CD14-positive monocyte (primary cell): ENCODE data around the gene CREB5. TPM values are rescaled to one million over a fixed set of nuclear protein-coding genes. Genes with fewer than 3 reads are reported as not detected.
A peak's percentile ranks its signal among the peaks of the same experiment; 100 is the strongest.

ENCODE experiments used
- DNase-seq, 3 donors: peaks; one replicate each; pipeline ENCODE4 v3.0.0-alpha.2; 2011 to 2022
- H2AFZ ChIP-seq: 2 replicates; pipeline ENCODE4 v1.6.0; 2012; ENCODE audit warnings: mild to moderate bottlenecking, low read depth, low read length, inconsistent platforms; ENCODE audit not compliant: insufficient read depth, poor library complexity, severe bottlenecking
- H3K27ac ChIP-seq, 2 donors: 1 replicate in 1 of 2; 2 replicates in 1 of 2; pipeline ENCODE4 v1.5.1; 2012 to 2013; ENCODE audit warnings: low read length in 2 of 2, control low read depth in 1 of 2, inconsistent platforms in 1 of 2, low read depth in 1 of 2, mild to moderate bottlenecking in 1 of 2
- H3K27me3 ChIP-seq, 2 donors: one replicate each; pipeline versions ENCODE4 v1.6.0 to v1.6.1; 2011 to 2013; ENCODE audit warnings: low read length in 2 of 2; ENCODE audit not compliant: control insufficient read depth in 2 of 2, insufficient read depth in 2 of 2
- H3K36me3 ChIP-seq, 2 donors: replicated peaks in 1 of 2; 1 replicate in 1 of 2; 2 replicates in 1 of 2; pipeline versions ENCODE4 v1.5.1 to v1.6.1; 2012 to 2013; ENCODE audit warnings: low read length in 2 of 2, control low read depth in 1 of 2, inconsistent platforms in 1 of 2, mild to moderate bottlenecking in 1 of 2; ENCODE audit not compliant: insufficient read depth in 2 of 2, control insufficient read depth in 1 of 2
- H3K4me1 ChIP-seq, 2 donors: 1 replicate in 1 of 2; 2 replicates in 1 of 2; pipeline versions ENCODE4 v1.5.1 to v1.6.1; 2012 to 2013; ENCODE audit warnings: low read length in 2 of 2, control low read depth in 1 of 2, inconsistent platforms in 1 of 2, mild to moderate bottlenecking in 1 of 2, moderate library complexity in 1 of 2; ENCODE audit not compliant: insufficient read depth in 2 of 2, control insufficient read depth in 1 of 2
- H3K4me2 ChIP-seq: replicated peaks from 2 replicates; pipeline ENCODE3; 2012; ENCODE audit warnings: low read length, moderate library complexity, mild to moderate bottlenecking; ENCODE audit not compliant: poor library complexity, severe bottlenecking; ENCODE audit errors: extremely low read depth
- H3K4me3 ChIP-seq, 3 experiments: fragments of 200-600 bp in 1 of 3; sonication (generic) in 1 of 3; replicated peaks in 1 of 3; 1 replicate in 2 of 3; 2 replicates in 1 of 3; pipeline ENCODE4 v1.5.1; 2011 to 2013; ENCODE audit warnings: low read length in 3 of 3, mild to moderate bottlenecking in 3 of 3, control low read depth in 2 of 3, low read depth in 2 of 3, inconsistent platforms in 1 of 3, moderate library complexity in 1 of 3
- H3K79me2 ChIP-seq: 2 replicates; pipeline ENCODE4 v1.6.0; 2012; ENCODE audit warnings: mild to moderate bottlenecking, control low read depth, inconsistent platforms, low read length, moderate library complexity; ENCODE audit not compliant: insufficient read depth
- H3K9ac ChIP-seq: 2 replicates; pipeline ENCODE4 v1.6.0; 2017; ENCODE audit warnings: low read length, mild to moderate bottlenecking; ENCODE audit not compliant: insufficient read depth, poor library complexity, severe bottlenecking
- H3K9me3 ChIP-seq, 2 donors: replicated peaks in 1 of 2; 1 replicate in 1 of 2; 2 replicates in 1 of 2; pipeline versions ENCODE4 v1.5.1 to v1.6.1; 2012 to 2013; ENCODE audit warnings: low read length in 2 of 2, control low read depth in 1 of 2; ENCODE audit not compliant: control insufficient read depth in 1 of 2, insufficient read depth in 1 of 2
- H4K20me1 ChIP-seq: 2 replicates; pipeline ENCODE4 v1.6.0; 2012; ENCODE audit warnings: mild to moderate bottlenecking, low read length, control low read depth, moderate library complexity; ENCODE audit not compliant: insufficient read depth
- H3K27ac Mint-ChIP-seq, 7 donors: one replicate each; pipeline ENCODE4 v1.8.0; 2020; ENCODE audit warnings: mild to moderate bottlenecking in 7 of 7, mixed read lengths in 7 of 7, moderate library complexity in 6 of 7, inconsistent platforms in 2 of 7
- H3K27me3 Mint-ChIP-seq, 3 donors: one replicate each; pipeline ENCODE4 v1.8.0; 2021 to 2022; ENCODE audit warnings: low read depth in 3 of 3, mild to moderate bottlenecking in 3 of 3, mixed read lengths in 3 of 3, moderate library complexity in 3 of 3, inconsistent platforms in 1 of 3
- H3K36me3 Mint-ChIP-seq, 2 donors: one replicate each; pipeline ENCODE4 v1.8.0; 2020; ENCODE audit warnings: mixed read lengths in 2 of 2, inconsistent platforms in 1 of 2, mild to moderate bottlenecking in 1 of 2
- H3K4me1 Mint-ChIP-seq: one replicate; pipeline ENCODE4 v1.8.0; 2020; ENCODE audit warnings: mild to moderate bottlenecking, mixed read lengths
- H3K4me3 Mint-ChIP-seq, 2 donors: one replicate each; pipeline ENCODE4 v1.8.0; 2020; ENCODE audit warnings: mild to moderate bottlenecking in 2 of 2, mixed read lengths in 2 of 2, moderate library complexity in 1 of 2
- H3K9me3 Mint-ChIP-seq, 7 donors: one replicate each; pipeline ENCODE4 v1.8.0; 2020 to 2022; ENCODE audit warnings: mixed read lengths in 7 of 7, mild to moderate bottlenecking in 6 of 7, moderate library complexity in 6 of 7, inconsistent platforms in 2 of 7
- WGBS: methylation state at CpG from one replicate; pipeline ENCODE4 v1.1.5; 2013; ENCODE audit warnings: missing lambda C conversion rate; ENCODE audit not compliant: insufficient coverage; 5-methylcytosine and 5-hydroxymethylcytosine counted together
- intact Hi-C, 2 donors: fragments of 100-400 bp; cut with micrococcal nuclease; formaldehyde crosslinking; loops; one replicate each; pipeline versions ENCODE4 v1.15.0 to v1.15.1; 2023
- polyA plus RNA-seq, 3 donors: library from polyadenylated mRNA; depleted of rRNA in 1 of 3; unstranded in 2 of 3; stranded (reverse) in 1 of 3; fragments of 300-500 nt in 2 of 3; fragments of >200 nt in 1 of 3; fragmentation: Illumina TruSeq in 2 of 3; gene quantifications; 1 replicate in 2 of 3; 2 replicates in 1 of 3; pipeline ENCODE4 v1.2.3, GENCODE V29; 2012 to 2021
- TF ChIP-seq, protein P1 (sequence below): fragments of 200-600 bp; IDR thresholded peaks from one replicate; pipeline ENCODE4 v1.8.0; 2022; ENCODE audit warnings: antibody characterized with exemption, mild to moderate bottlenecking

The CREB5 gene
- polyA plus RNA-seq, 3 donors = 25.1 to 72.3 (median 44.2) TPM

- Mint-ChIP-seq H3K27ac (no peak overlapping the region), H3K4me1 (peaks cover 15% of the 10 kb centered on the region), H3K9me3 (peaks cover 0 to 3% (median 0%) of the 10 kb centered on the region in 7 donors), H3K4me3 (no peak overlapping the region), H3K36me3 (no peaks in the 10 kb centered on the region), H3K27me3 (peaks cover 39 to 55% (median 55%) of the 10 kb centered on the region in 3 donors)
- no peak overlapping the region for H3K4me2 ChIP-seq
- no peak overlapping the region for H3K27ac ChIP-seq
- no peak overlapping the region for H3K4me3 ChIP-seq
- H2AFZ ChIP-seq = no peak overlapping the region
- no peaks in the 10 kb centered on the region for H3K9me3 ChIP-seq
- H4K20me1 ChIP-seq = no peaks in the 10 kb centered on the region
- no peaks in the 10 kb centered on the region for H3K79me2 ChIP-seq
- no peak overlapping the region for H3K9ac ChIP-seq
- no peaks in the 10 kb centered on the region for H3K36me3 ChIP-seq
- no peak for DNase-seq
- peaks cover 27 to 54% of the 10 kb centered on the region in 2 donors for H3K27me3 ChIP-seq
- TF ChIP-seq, protein P1, sequence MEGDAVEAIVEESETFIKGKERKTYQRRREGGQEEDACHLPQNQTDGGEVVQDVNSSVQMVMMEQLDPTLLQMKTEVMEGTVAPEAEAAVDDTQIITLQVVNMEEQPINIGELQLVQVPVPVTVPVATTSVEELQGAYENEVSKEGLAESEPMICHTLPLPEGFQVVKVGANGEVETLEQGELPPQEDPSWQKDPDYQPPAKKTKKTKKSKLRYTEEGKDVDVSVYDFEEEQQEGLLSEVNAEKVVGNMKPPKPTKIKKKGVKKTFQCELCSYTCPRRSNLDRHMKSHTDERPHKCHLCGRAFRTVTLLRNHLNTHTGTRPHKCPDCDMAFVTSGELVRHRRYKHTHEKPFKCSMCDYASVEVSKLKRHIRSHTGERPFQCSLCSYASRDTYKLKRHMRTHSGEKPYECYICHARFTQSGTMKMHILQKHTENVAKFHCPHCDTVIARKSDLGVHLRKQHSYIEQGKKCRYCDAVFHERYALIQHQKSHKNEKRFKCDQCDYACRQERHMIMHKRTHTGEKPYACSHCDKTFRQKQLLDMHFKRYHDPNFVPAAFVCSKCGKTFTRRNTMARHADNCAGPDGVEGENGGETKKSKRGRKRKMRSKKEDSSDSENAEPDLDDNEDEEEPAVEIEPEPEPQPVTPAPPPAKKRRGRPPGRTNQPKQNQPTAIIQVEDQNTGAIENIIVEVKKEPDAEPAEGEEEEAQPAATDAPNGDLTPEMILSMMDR = no peak
- peaks cover 10 to 16% of the 10 kb centered on the region in 2 donors for H3K4me1 ChIP-seq
- intact Hi-C loops = loop anchor here (5.0 to 10.0 kb wide), 3 partner anchors 236 to 463 kb away; no protein-coding TSS in a partner anchor
These were observed 438.4 kb downstream of the CREB5 start for GRCh38 chr7:28850699-28851098.

DNA sequence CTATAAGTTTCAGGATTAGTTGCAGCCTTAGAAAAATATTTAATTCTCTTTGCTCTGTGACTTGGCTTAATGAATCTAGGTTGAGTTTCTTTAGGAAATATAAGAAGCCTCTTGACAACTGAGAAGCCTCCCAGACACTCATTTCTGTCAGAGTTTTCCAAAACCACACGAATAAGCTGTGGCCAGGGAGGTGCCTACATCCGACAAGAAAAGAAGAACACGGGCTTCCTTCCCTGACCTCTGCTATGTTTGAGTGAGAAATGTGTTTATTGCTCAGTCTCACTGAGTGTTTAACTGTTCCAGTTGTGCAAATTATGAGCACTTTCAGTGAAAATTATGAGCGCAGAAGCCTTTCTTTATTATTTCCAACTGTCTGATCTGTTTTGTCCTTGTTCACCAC lies 440.8 kb downstream of the CREB5 start:
- peaks cover 10 to 16% of the 10 kb centered on the region in 2 donors for H3K4me1 ChIP-seq
- peak overlapping the region; percentile 92 for H3K4me2 ChIP-seq

More for the DNA sequence above, 440.8 kb downstream of the CREB5 start:
- DNase-seq = peak in 2 of 3 donors; percentile 4 to 10
- Histone ChIP-seq H3K27me3 (peaks cover 38 to 59% of the 10 kb centered on the region in 2 donors), H3K4me3 (peak overlapping the region in 1 of 3 experiments; percentile 81), H3K9me3 (no peaks in the 10 kb centered on the region), H3K79me2 (no peaks in the 10 kb centered on the region), H2AFZ (no peak overlapping the region), H4K20me1 (no peaks in the 10 kb centered on the region), H3K27ac (no peak overlapping the region), H3K36me3 (no peaks in the 10 kb centered on the region), H3K9ac (no peak overlapping the region)
- WGBS = 0% methylated on average over 1 of the region's 4 CpGs
- no peak overlapping the region for H3K27ac Mint-ChIP-seq
- peak overlapping the region; percentile 84 to 92 for H3K4me3 Mint-ChIP-seq
- intact Hi-C loops = loop anchor here (5.0 to 10.0 kb wide), 3 partner anchors 238 to 466 kb away; no protein-coding TSS in a partner anchor
- H3K36me3 Mint-ChIP-seq = no peaks in the 10 kb centered on the region
- H3K9me3 Mint-ChIP-seq = peaks cover 0 to 4% (median 0%) of the 10 kb centered on the region in 7 donors
- peaks cover 51 to 73% (median 65%) of the 10 kb centered on the region in 3 donors for H3K27me3 Mint-ChIP-seq
- H3K4me1 Mint-ChIP-seq = peaks cover 15% of the 10 kb centered on the region
- TF ChIP-seq, protein P1 = no peak
